Astrocyte of the spinal cord (primary cell): Measurements from ENCODE around the gene SCAMP2.
"Not testable (repeated sequence)": the region's sequence is repeated elsewhere in the genome, so short reads cannot be mapped to it uniquely, and the experiment has no call there.

Experiments used
- DNase-seq: peaks from one replicate; pipeline ENCODE4 v3.0.0; 2011; ENCODE audit warnings: low read depth, low spot score
- H3K4me3 ChIP-seq: 2 replicates; pipeline ENCODE4 v1.5.1; 2011; ENCODE audit warnings: low read depth, mild to moderate bottlenecking, low read length, moderate library complexity
- in situ Hi-C: cut with HindIII; loops from 2 replicates; pipeline ENCODE4 v1.10.0; 2017; ENCODE audit warnings: low sequenced_read_pairs
- TF ChIP-seq, protein P1 (sequence below): IDR thresholded peaks from 2 replicates; pipeline ENCODE4 v1.5.1; 2012; ENCODE audit warnings: low read depth, mild to moderate bottlenecking, low read length, inconsistent platforms

SCAMP2 gene

DNA sequence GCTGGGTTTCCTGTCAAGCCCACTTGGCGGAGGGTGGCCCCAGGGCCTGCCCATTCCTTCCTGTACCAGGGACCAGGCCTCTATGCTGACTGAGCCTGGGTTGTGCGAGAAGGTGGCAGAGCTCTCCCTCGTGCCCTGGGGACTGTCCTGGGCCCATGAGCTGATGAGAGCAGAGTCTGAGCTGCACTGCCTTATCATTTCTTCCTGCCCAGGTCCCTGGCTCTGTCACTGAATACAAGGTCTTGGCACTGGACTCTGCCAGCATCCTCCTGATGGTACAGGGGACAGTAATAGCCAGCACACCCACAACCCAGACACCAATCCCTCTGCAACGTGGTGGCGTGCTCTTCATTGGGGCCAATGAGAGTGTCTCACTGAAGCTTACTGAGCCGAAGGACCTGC lies 24.1 kb upstream of the SCAMP2 start:
- TF ChIP-seq, protein P1, sequence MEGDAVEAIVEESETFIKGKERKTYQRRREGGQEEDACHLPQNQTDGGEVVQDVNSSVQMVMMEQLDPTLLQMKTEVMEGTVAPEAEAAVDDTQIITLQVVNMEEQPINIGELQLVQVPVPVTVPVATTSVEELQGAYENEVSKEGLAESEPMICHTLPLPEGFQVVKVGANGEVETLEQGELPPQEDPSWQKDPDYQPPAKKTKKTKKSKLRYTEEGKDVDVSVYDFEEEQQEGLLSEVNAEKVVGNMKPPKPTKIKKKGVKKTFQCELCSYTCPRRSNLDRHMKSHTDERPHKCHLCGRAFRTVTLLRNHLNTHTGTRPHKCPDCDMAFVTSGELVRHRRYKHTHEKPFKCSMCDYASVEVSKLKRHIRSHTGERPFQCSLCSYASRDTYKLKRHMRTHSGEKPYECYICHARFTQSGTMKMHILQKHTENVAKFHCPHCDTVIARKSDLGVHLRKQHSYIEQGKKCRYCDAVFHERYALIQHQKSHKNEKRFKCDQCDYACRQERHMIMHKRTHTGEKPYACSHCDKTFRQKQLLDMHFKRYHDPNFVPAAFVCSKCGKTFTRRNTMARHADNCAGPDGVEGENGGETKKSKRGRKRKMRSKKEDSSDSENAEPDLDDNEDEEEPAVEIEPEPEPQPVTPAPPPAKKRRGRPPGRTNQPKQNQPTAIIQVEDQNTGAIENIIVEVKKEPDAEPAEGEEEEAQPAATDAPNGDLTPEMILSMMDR = no peak
- H3K4me3 ChIP-seq = no peak overlapping the region
- DNase-seq = no peak
- in situ Hi-C loops = no loop called here

- H3K4me3 ChIP-seq = no peak overlapping the region
- TF ChIP-seq, protein P1 = no peak
- no peak for DNase-seq
- in situ Hi-C loops = no loop called here
Observed at GRCh38 chr15:74896316-74896715, 23.2 kb upstream of the SCAMP2 start.

DNA sequence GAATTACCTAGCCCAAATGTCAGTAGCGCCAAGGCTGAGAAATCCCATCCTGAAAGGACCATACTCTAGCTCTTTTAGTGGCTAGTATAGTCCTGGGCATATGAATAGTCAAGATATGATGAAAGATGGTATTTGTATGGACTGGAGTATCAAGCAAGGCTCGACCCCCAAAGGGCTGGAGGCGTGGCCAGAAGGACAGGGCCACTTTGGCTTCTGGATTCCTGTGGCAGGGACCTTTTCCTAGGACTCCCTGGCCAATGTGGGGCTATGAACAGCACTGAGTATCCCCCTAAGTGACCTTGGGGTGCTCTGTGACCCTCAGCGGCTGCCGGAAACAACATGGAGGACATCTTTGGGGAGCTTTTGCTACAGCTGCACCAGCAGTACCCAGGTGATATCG lies 22.7 kb upstream of the SCAMP2 start:
- TF ChIP-seq, protein P1 = no peak
- no peak overlapping the region for H3K4me3 ChIP-seq
- in situ Hi-C loops = no loop called here
- no peak for DNase-seq

GRCh38 chr15:74894383-74894782 lies 21.2 kb upstream of the SCAMP2 start:
- H3K4me3 ChIP-seq, DNase-seq, in situ Hi-C loops: not testable (repeated sequence)

DNA sequence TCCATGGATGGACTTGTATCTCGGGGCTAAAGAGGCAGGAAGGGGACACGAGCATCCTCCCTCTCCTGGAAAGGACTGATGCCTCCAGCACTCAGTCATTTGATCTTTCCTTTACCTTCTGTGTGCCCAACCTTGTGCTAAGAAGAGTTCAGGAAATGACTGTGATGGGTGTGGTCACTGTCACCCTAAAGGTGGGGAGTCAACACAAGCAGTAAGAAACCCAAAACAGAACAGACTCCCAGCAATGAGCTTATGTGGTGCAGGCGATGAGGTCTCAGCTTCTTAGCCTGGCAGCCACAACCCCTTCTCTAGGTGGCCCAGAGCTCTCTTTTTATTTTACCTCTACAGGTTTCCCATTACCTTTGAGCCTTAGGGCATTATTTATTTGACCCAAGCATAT lies 20.5 kb upstream of the SCAMP2 start:
- TF ChIP-seq, protein P1 = no peak
- in situ Hi-C loops = no loop called here
- DNase-seq = no peak
- no peak overlapping the region for H3K4me3 ChIP-seq

GRCh38 chr15:74892931-74893330 lies 19.8 kb upstream of the SCAMP2 start:
- no peak overlapping the region for H3K4me3 ChIP-seq
- in situ Hi-C loops = no loop called here
- TF ChIP-seq, protein P1 = no peak
- no peak for DNase-seq

- TF ChIP-seq, protein P1 = no peak
- in situ Hi-C loops = no loop called here
- DNase-seq = no peak
- no peak overlapping the region for H3K4me3 ChIP-seq
Observed at GRCh38 chr15:74892313-74892712, 19.1 kb upstream of the SCAMP2 start.
